SU-DHL-6 (cell line): Measurements from ENCODE around the gene RAB31.

ENCODE experiments used
- CTCF ChIP-seq: fragments of 200-600 bp; sonication (generic); IDR thresholded peaks from one replicate; pipeline ENCODE4 v1.5.1; 2017; ENCODE audit warnings: antibody characterized with exemption, mild to moderate bottlenecking, low read length, moderate library complexity; ENCODE audit not compliant: insufficient read depth, poor library complexity, severe bottlenecking
- EZH2phosphoT487 ChIP-seq: fragments of 200-600 bp; sonication (generic), shearing (Covaris generic); conservative IDR thresholded peaks from 2 replicates; pipeline ENCODE4 v1.6.1; 2018; ENCODE audit warnings: mild to moderate bottlenecking, antibody characterized with exemption, low read length, moderate library complexity, mixed read lengths

- TF ChIP-seq CTCF (no peak), EZH2phosphoT487 (no peak)
Observed at GRCh38 chr18:9775178-9775577, 67.1 kb downstream of the RAB31 start.
